NCI-H146 treated with DMSO at 0.1 percent for 48 hours (cell line): ENCODE results near the gene UQCRC2.
"Not testable (repeated sequence)": the region's sequence is repeated elsewhere in the genome, so short reads cannot be mapped to it uniquely, and the experiment has no call there.

Experiments used
- DNase-seq: peaks from one replicate; lab custom pipeline; 2025; ENCODE audit not compliant: unreplicated experiment; lab: John Stamatoyannopoulos, UW

UQCRC2 gene

DNA sequence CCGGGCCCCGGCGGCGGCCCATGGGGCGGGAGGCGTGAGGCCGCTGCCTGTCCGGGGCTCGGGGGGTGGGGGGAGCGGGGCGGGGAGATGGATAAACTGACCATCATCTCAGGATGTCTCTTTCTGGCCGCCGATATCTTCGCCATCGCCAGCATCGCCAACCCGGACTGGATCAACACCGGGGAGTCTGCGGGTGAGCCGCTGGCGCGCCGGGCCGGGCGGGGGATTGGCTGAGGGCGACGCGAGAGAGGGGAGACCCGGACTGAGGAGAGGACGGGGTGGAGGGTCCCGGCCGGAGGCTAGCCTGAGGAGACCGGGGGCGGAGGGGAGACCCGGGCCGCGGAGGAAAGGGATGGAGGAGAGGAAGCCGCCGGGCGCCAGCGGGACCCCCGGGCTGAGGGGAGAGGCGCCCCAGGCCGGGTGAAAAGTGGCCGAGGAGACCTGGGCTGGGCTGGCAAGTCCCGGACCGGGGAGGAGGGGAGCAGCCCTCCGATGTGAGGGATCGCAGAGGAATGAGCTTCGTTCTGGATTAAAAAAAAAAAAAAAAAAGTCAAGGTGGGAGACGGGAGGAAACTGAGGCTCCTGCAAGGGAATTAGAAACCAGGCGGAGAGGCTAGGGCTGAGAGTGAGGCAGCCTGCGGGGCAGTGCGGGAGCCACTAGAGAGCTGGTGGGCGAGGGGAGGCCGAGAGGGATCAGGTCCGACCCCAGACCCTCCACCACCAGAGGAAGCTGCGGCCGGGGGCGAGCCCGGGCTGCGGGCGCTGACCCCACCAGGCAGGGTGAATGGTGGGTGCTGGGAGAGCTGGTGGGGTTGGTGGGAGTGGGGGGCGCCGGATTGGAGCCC, 55.3 kb downstream of the UQCRC2 start:
- DNase-seq: no peak

DNA sequence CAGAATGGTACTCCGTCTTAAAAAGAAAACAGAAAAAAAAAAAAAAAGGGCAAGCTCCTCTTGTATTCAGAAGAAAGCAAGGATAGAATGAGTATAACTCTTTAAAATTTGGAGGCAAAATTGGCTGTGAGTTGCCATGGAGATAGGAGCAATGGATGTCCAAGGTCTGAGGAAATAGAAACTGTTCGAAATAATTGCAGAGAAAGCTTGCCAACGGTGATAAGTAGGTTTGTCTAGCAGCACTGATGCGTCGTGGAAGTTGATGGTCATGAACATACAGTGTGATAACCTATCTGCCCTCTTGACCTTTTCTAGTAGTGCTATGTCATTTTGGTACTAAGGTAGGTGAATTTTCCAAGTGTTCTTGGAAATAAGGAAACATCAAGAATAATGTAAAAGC, 57.7 kb downstream of the UQCRC2 start:
- DNase-seq: no peak

DNA sequence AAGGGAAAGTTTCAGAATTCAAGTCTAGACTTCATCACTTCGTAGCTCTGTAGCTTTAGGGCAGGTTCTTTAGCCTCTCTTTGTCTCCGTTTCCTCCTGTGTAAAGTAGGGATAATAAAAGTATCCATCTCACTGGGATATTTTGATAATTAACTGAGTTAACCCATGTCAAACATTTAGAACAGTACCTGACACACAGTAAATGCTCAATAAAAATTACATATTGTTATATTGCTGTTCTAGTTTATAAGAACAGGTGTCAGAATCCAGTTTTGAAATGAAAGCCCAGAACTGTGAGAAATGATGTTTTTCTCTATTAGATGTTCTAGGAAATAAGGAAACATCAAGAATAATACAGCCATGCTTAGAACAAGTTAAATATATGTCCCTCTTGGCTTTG, 59.1 kb downstream of the UQCRC2 start:
- DNase-seq: no peak

- DNase-seq: no peak
Observed at GRCh38 chr16:22013486-22013885, 60.3 kb downstream of the UQCRC2 start.

GRCh38 chr16:22014271-22014873, 61.2 kb downstream of the UQCRC2 start:
- no peak for DNase-seq

DNA sequence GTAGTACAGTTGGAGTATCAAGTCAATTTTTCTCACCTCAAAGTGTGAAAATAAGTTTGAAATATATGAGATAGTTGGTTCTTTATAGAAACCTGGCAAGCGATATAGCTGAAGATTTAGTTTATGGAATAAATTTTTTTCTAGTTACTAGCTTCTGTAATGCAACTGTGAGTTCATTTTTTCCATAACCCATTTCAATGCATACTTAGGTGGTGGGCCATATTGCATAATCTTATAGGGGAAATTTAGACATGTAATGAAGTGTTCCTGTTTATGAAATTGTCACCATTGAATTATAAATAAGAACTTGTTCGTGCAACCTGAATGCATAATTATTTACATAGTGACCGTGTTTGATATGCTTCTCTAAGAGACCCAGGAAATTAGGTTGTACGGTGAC, 63.8 kb downstream of the UQCRC2 start:
- no peak for DNase-seq

DNA sequence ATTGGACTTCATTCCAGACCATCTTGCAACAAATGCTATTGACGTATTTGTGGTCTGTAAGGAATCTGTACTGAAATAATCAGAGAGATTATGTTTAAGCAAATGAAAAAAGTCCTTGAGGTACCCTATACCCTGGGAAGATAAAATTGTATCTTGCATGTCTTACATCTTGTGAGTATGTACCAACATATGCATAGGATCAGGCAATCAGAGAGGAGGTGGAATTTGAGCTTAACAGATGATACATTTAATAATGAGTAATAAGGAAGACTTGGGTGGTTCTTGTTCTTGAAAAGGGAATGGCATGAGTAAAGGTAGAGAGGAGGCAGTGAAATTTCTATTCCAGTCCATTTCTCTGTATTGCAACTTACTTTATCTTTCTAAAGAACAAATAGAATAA, 65.4 kb downstream of the UQCRC2 start:
- DNase-seq: no peak

GRCh38 chr16:22022151-22022550, 69.0 kb downstream of the UQCRC2 start:
- DNase-seq: no peak

GRCh38 chr16:22023505-22023904, 70.3 kb downstream of the UQCRC2 start:
- DNase-seq: no peak

DNA sequence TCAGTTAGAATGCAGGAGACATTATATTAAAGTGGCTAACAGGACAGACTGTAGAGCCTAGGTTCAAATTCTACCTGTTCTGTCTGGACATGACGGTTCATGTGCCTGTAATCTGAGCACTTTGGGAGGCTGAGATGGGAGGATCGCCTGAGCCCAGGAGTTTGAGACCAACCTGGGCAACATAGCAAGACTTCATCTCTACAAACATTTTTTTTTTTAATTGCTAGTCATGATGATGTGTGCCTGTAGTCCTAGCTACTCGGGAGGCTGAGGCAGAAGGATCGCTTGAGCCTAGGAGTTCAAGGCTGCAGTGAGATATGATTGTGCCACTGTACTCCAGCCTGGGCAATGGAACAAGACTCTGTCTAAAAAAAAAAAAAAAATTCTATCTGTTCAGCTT, 71.6 kb downstream of the UQCRC2 start:
- not testable (repeated sequence) for DNase-seq

DNA sequence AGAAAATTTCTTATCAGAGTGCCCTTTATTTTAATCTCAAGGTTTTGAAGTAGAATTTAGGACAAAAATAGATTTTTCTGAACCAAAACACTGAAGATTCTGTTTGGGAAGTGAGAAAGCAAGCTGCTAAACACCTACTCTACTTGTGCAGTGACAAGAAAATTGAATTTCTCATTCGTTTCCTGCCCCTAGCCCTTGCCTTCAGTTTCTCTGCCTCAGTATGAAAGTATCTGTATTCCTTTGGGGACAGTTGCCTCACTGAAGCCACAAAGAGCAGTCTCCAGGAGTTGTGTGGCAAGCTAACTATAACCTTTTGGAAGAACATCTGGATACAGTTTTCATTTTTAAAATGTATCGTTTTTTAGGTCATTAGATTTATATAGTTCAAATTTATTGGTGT, 74.5 kb downstream of the UQCRC2 start:
- no peak for DNase-seq

DNA sequence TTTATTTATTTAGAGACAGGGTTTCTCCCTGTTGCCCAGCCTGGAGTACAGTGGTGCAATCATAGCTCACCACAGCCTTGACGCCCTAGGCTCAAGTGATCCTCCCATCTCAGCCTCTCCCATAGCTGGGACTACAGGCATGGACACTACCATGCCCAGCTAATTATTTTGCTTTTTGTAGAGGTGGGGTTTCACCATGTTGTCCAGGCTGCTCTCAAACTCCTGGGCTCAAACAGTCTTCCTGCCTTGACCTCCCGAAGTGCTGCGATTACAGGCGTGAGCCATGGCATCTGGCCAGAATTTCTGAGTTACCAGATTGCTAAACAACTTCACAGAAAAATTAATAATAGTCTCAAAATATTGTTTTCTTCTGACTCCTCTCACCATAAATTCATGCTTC, 76.5 kb downstream of the UQCRC2 start:
- DNase-seq: no peak

GRCh38 chr16:22030087-22030812, 77.1 kb downstream of the UQCRC2 start:
- DNase-seq: no peak

GRCh38 chr16:22031483-22032083, 78.4 kb downstream of the UQCRC2 start:
- DNase-seq: no peak
